Measurements from ENCODE around the gene CPT1A.

CPT1A gene

DNA sequence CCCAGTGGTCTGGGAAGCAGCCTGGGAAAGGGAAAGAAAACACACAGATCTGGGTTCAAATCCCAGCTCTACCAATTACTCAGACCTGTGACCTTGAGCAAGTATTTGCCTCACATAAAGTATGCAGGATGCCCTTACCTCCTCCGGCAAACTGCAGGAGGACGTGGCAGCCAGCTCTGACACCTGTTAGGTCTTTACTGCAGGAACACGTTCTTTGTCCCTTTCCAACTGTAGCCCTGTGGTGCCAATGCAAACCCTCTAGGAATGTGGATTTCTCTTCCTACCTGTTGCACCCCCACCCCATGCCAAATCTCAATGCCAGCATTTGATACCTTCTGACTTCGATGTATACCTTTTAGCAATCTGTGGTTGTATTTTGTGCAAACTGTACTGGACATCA, 6.0 kb downstream of the CPT1A start:
- H3K27ac ChIP-seq, result peak overlapping the region; percentile 76
- TF ChIP-seq, protein P1, sequence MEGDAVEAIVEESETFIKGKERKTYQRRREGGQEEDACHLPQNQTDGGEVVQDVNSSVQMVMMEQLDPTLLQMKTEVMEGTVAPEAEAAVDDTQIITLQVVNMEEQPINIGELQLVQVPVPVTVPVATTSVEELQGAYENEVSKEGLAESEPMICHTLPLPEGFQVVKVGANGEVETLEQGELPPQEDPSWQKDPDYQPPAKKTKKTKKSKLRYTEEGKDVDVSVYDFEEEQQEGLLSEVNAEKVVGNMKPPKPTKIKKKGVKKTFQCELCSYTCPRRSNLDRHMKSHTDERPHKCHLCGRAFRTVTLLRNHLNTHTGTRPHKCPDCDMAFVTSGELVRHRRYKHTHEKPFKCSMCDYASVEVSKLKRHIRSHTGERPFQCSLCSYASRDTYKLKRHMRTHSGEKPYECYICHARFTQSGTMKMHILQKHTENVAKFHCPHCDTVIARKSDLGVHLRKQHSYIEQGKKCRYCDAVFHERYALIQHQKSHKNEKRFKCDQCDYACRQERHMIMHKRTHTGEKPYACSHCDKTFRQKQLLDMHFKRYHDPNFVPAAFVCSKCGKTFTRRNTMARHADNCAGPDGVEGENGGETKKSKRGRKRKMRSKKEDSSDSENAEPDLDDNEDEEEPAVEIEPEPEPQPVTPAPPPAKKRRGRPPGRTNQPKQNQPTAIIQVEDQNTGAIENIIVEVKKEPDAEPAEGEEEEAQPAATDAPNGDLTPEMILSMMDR (conservative IDR thresholded peaks at IDR 0.05), result no peak
- TF ChIP-seq ZFX (IDR thresholded peaks at IDR 0.05), result no peak

DNA sequence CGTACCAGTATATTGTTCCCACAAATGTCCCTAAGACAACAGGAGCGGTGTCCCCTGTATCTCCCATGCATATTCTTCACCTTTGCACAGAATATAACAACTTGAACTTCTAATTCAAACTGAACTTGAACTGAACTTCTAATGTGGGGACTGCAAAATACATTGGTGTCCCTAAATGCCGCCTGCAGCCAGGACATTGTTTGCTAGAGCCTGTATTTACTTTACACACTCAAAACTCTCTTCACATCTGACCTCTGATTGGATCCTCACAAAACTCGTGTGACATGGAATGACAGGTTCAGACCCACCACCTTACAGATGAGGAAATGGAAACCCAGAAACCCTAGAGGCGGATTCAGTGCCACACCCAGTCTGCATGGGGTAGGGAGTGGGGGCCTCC, 6.4 kb downstream of the CPT1A start:
- TF ChIP-seq, protein P1 (conservative IDR thresholded peaks at IDR 0.05), result no peak
- TF ChIP-seq ZFX (IDR thresholded peaks at IDR 0.05), result no peak
- peak overlapping the region; percentile 76 for H3K27ac ChIP-seq

DNA sequence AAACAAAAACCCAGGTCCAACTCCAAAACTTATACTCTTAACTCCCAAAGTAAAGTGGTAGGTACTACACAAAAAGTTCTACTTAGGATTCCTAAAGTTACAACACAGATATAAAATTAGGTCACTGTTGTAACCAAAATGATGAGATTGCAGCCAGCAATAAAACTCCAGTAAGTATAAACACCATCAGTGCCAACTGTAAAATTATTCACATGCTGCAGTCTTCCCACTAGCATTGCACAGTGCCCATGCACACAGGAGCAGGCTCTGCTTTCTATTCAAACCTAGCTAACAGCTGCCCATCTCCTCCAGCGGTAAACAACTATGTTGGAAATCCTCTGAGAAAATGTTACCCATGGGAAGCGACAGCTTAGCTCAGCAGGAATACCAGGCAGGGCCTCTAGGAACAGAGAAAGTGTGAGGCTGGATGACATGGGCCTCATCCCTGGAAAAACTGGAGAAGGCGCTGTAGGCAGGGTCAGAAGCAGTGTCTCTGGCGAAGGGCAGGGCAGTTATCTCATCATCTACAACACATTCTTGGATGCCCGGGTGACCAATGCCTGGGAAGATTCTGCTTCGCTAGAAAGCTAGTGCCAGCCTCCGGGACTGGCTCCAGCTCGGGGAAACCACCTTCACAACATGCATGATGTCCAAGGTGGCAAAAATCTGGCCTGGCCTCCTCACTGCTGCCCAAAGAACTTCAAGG, 9.1 kb downstream of the CPT1A start:
- peak overlapping the region; percentile 76 for H3K27ac ChIP-seq
- TF ChIP-seq, protein P1 (conservative IDR thresholded peaks at IDR 0.05), result no peak
- TF ChIP-seq ZFX (IDR thresholded peaks at IDR 0.05), result no peak

DNA sequence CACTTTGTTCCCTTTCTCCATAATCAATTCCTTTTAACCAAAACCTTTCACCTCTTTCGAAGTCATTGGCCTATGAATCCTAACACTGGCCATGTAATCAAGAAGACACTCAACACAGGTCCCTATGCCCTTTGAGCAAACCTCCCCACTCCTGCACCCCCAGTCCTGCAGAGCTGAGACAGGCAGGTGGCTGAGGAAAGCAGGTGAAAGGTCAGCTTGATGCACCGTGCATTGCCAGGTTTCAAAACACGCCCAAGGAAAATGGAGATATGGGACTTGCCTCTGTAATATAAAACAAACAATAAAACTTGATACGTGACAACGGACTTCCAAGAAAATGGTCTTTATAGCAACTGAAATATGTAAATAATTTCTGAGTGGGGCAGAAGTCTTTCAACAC, 10.6 kb downstream of the CPT1A start:
- TF ChIP-seq, protein P1 (conservative IDR thresholded peaks at IDR 0.05), result no peak
- TF ChIP-seq ZFX (IDR thresholded peaks at IDR 0.05), result no peak
- H3K27ac ChIP-seq, result peak overlapping the region; percentile 76

DNA sequence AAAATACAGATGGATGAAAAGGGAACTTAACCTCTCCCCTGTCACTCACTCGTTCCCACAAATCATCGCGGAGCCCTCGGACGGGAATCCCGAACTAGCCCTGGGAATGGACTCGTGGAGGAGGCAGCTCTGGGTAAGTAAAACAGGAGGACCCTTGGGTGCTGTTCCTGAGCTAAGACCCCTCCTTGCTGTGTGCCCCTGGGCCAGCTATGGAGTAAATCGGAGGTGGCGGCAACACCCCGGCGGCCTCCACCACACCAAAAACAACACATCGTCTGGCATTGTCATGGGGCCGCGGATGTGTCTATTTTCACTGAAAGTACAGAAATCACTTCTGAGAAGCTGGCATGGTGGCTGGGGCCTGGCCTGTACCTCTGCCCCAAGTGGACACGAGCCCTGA, 12.1 kb downstream of the CPT1A start:
- TF ChIP-seq ZFX (IDR thresholded peaks at IDR 0.05), result no peak
- TF ChIP-seq, protein P1 (conservative IDR thresholded peaks at IDR 0.05), result no peak
- H3K27ac ChIP-seq, result peak overlapping the region; percentile 76

DNA sequence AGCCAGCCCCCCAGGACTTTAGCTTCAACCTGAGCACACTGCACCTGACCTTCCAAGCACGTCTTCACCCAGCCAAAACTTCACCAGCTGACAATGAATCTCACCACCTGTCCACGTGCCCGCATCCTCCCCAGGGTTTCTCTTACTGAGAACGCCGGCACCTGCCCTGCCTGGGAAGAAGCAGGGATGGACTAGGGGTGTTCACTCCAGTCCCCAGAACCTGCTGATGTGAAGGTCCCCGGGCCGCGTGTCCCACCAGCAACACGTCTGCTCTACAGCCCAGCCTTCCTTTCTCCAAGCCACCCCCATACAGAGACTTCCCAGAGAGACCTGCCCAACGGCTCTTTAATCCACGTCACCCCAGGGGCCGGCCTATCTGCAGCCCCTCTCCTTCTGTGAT, 12.8 kb downstream of the CPT1A start:
- H3K27ac ChIP-seq, result peak overlapping the region; percentile 76
- TF ChIP-seq, protein P1 (conservative IDR thresholded peaks at IDR 0.05), result no peak
- TF ChIP-seq ZFX (IDR thresholded peaks at IDR 0.05), result no peak

DNA sequence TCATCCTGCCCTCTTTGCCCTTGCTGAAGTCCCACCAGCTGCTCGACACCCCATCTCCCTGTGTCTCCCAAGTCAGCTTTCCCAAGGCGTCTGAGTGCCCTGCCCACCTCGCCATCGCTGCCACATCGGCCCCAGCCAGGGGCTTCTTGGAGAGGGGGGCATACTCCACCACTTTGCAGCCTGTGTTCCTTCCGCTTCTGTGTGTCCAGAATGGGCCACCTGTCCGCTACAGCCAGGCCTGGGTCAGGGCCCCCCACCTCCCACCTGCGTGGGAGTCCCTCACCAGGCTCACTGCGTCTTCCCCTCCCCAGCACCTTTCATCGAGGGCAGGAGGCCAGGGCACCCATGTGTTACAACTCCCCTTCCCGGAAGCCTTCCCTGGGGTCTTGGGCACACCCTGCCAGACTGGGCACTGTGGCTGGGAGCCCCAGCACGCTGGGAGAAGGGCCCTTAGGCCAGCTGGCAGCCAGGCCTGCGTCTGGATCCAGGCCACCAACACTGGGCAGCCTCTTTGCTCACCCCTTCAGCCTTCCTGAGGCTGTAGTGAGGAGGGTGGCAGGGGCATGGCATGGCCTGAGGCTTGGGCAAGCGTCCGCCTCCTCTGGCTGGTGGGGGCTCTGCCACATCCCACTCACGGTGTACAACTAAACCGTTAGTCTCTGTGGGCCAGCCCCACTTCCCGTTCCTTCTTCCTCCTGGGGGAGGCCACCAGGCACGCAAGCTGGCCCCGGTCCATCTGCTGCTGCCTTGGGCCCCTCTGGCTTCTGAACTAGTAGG, 13.4 kb downstream of the CPT1A start:
- no peak for TF ChIP-seq ZFX (IDR thresholded peaks at IDR 0.05)
- TF ChIP-seq, protein P1 (conservative IDR thresholded peaks at IDR 0.05), result no peak
- H3K27ac ChIP-seq, result peak overlapping the region; percentile 76

Measured in C4-2B (cell line).